ENCODE results near the gene PFDN5.
A peak's percentile ranks its signal among the peaks of the same experiment; 100 is the strongest.
"Not testable (repeated sequence)": the region's sequence is repeated elsewhere in the genome, so short reads cannot be mapped to it uniquely, and the experiment has no call there.

The PFDN5 gene

DNA sequence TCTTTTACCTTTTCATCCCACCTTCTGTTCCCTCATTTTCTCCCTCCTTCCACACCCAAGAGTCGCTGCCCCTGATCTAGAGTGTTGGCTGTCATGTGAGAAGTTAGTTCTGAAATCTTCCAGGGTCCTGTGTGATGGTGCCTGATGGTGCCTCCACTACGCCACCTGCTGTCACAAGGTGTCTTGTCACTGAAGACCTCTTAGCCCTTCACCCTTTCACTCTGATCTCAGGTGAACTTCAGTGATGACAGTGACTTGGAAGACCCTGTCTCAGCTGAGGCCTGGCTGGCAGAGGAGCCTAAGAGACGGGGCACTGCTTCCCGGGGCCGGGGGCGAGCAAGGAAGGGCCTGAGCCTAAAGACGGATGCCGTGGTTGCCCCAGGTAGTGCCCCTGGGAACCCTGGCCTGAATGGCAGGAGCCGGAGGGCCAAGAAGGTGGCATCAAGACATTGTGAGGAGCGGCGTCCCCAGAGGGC, 7.6 kb upstream of the PFDN5 start:
- DNase-seq = peak; percentile 59

DNA sequence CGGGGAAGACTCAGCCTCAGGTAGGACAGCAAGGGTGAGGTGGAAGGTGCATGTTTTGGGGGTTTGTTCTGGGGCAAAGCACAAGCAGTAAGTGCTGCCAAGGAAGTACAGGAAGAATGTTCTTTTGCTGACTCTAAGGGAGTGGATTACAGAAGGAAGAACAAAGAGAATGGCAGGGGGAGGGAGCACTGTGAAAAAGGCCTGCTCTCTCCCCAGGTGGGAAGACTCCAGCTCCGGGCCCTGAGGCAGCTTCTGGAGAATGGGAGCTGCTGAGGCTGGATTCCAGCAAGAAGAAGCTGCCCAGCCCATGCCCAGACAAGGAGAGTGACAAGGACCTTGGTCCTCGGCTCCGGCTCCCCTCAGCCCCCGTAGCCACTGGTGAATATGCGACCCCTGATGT, 7.0 kb upstream of the PFDN5 start:
- DNase-seq = no peak

DNA sequence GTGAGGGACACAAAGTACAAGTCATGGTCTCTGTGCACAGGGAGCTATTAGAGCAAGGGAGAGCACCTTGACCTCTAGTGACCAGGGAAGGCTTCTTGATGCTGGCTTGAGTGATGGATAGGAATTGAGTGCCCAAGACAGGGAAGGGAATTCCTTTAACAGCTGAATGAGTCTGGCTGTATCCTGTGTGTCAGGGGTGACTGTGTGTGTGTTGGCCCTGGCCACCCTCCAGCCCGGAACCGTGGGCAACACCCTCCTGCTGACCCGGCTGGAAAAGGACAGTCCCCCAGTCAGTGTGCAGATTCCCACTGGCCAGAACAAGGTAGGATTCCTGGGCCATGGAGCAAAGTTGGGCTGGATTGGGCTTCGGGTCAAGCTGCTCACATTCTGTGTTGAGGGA, 5.5 kb upstream of the PFDN5 start:
- no peak for DNase-seq

DNA sequence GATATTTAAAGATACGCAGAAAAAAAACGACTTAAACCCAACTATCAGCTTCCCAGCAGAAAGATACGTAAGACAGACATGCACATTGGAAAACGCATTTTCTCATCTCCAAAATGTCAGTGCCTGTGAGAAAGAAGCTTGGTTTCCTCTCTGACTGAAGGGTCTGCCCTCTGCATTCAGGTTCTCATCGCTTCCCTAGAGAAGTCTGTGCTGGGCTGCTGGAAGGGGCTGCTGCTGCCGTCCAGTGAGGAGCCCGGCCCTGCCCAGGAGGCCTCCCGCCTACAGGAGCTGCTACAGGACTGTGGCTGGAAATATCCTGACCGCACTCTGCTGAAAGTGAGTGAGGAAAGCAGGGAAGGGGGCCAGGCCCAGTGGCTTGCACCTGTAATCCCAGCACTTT, 4.7 kb upstream of the PFDN5 start:
- DNase-seq = no peak

GRCh38 chr12:53292426-53292825, 2.9 kb upstream of the PFDN5 start:
- no peak for DNase-seq

- DNase-seq = no peak
These were observed 513 bp downstream of the PFDN5 start for GRCh38 chr12:53295891-53296219.

DNA sequence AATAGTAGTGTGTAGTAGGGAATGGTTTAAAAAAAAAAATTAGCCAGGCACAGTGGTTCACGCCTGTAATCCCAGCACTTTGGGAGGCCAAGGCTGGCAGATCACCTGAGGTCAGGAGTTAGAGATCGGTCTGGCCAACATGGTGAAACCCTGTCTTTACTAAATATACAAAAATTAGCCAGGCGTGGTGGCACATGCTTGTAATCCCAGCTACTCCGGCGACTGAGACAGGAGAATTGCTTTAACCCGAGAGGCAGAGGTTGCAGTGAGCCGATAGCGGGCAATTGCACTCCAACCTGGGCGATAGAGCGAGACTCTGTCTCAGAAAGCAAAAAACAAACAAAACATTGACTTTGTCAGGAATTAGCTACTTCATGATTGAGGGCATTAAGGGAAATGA, 1.8 kb downstream of the PFDN5 start:
- not testable (repeated sequence) for DNase-seq

DNA sequence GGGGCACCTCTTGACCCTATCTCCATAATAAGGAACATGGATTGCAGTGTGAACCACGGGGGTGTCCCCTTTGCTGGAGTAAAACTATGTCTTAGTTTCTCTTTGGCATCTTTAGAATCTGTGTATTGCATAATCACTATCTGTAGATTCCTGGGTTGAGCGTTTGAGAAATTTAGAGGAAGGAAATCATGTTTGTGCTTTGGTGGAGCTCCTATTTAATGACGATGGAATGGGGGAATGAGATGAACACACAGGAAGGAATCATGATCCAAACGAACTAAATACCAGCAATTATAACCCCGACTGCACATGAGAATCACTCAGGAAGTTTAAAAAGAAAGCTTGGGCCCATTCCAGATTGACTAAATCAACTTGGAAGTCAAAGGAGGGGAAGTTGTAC, 2.8 kb downstream of the PFDN5 start:
- DNase-seq = no peak

DNA sequence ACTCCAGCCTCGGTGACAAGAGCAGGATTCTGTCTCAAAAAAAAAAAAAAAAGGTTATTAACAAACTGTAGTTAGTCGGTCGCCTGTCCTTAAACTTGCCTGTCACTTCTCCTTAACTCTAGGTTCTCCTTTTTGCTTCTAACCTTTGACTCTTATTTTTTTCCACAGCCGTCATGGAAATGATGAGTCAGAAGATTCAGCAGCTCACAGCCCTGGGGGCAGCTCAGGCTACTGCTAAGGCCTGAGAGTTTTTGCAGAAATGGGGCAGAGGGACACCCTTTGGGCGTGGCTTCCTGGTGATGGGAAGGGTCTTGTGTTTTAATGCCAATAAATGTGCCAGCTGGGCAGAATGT, 3.7 kb downstream of the PFDN5 start:
- DNase-seq = no peak

DNA sequence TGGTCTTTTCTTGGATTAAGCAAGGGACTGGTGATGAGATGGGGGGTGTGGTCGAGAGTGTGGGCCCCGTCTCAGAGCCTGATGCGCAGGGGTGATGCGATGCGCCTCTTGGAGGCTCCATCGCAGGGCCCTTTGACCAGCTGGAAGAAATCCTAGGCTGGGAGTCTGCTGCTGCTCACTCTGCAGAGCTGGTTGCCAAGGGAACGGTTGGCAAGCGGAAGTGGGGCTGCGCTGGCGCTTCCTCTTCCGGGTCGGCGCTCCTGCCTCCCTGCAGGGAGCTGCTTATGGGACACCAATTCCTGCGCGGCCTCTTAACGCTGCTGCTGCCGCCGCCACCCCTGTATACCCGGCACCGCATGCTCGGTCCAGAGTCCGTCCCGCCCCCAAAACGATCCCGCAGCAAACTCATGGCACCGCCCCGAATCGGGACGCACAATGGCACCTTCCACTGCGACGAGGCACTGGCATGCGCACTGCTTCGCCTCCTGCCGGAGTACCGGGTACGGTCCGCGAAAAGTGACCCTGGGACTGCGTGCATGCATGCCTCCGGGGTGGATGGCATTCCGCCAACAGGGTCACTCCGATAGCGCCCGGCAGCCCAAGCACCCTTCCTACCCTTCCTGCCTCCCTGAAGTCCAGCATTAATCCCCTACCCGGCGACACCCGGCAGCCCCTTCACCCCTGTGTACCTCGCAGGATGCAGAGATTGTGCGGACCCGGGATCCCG, 4.3 kb downstream of the PFDN5 start, which contains the start of gene MYG1:
TSS of gene MYG1 (plus strand) at position 242 of the 727 bp plus-strand sequence. CDS start at position 285, 43 bp downstream.
- peak; percentile 85 for DNase-seq

- peak; percentile 21 for DNase-seq
These were observed 4.8 kb downstream of the PFDN5 start for GRCh38 chr12:53300187-53300586.

DNA sequence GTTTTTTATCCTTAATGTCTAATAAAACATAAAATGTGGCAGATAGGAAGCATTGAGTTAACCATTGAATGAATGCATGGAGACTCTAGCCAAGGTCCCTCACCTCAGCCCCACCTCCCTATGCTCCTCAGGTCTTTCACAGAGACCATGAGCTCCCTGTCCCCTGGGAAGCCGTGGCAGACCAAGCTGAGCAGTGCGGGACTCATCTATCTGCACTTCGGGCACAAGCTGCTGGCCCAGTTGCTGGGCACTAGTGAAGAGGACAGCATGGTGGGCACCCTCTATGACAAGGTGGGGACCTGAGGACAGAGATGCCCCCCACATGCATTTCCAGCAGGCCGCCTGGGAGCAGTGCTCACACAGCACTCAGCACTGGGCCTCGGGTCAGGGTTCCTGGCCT, 7.6 kb downstream of the PFDN5 start:
- DNase-seq = no peak

- DNase-seq = no peak
These were observed 11.5 kb downstream of the PFDN5 start for GRCh38 chr12:53306826-53307225.

DNA sequence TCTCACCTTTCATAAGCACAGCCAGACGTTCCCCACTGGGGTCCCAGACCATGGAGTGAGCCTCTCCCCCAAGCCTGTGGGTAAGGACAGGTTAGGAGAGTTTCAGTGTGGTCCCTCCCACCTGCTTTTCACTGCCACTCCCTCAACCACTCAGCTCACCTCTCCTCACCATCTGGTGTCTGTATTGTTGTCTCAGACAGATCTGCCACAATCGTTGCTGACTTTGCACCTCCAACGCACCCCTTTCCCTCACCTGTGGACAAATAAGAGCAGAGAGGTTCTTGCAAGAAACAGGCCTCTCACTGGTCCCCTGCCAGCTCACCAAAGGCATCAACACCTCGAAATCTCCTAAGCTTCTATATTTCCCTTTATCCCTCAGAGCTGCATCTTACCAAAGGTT, 12.9 kb downstream of the PFDN5 start:
- no peak for DNase-seq

GRCh38 chr12:53313996-53314395, 18.7 kb downstream of the PFDN5 start:
- DNase-seq = no peak

GRCh38 chr12:53320352-53321195, 25.2 kb downstream of the PFDN5 start:
- no peak for DNase-seq

DNA sequence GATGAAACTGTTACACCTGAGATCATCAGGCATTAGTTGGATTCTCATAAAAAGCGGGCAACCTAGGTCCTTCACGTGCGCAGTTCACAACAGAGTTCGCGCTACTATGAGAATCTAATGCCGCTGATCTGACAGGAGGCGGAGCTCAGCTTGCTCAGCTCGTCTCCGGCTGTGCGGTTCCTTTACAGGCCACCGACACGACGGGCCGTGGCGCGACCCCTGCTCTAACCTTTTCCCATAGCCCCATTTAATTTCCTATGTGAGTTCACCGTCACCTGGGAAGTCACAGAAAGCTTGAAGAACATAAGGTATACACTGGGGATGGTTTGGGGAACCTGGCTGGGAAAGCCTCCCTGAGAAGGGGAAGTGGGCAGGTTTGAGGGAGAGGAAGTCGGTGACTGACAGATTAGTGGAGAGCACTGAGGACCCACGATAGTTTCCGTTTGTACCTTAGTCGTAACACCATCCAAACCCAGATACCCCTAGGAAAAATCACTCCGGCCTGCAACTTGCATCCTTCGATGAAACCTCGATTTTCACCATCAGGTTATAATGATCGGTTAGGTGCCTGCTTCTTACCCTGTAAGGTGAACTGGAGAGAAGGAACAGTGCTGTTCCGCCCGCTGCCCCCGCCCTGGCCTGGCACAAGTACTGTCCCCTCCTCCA, 28.9 kb downstream of the PFDN5 start:
- peak; percentile 51 for DNase-seq

DNA sequence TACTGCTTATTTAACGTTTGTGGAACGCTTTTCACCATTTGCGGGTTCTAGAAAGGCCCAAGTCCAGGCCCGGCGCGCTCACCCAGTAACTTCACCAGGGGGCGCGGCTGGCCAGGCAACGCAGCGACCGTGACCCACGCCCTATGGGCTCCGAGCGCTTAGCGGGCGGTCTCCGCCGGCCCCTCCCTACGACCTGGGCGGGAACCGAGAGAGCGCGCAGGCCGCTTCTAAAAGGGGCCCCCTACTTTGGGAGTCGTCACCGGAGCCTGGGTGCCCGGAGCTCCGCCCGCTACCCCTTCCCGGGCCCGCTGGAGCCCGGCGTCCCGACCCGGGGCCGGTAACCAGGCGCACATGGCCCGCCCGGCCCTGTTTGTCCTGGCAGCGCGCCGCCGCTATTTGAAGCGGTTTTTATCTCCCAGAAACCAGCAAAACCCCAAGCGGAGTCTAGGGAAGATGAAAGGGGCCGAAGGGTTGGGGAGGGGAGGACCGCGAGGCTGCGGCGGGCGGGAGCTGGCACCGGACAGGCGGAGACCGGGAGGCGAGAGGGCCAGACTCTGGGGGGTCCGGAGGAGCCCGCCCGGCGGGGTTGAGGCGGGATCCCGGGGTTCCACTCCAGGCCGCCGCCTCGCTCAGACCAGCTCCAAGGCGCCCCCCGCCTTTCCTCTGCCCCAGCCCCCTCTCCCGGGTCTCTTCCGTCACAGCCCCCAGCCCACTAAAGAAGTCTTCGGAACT, 29.6 kb downstream of the PFDN5 start:
- DNase-seq = peak; percentile 88

DNA sequence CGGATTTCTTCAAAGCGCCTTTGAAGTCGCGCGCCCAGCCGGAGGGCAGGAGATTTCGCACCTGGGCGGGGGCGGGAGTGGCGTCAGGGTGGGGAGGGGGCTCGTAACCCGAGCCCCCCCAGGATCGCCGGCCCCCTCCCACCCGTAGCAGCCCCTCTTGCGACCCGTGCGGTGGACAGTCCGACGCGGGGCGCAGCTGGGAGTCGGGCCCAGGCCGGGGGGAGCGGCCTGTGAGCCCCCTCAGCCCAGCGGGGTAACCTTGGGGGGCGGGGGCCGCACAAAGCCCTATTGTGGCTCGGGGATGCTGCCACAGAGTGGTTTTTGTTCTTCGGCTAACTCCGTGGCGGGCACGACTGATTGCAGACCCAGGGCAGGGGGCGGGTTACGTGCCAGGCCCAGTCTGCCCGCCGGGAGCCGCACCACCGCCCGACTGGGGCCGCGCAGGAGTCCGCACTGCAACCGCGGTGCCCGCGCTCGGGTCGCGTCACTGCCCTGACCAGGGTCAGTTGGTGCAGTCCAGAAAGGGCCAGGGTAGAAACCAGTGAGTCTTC, 30.2 kb downstream of the PFDN5 start:
- peak; percentile 8 for DNase-seq

GRCh38 chr12:53326460-53327185, 31.3 kb downstream of the PFDN5 start:
- DNase-seq = no peak

GRCh38 chr12:53327435-53328042, 32.2 kb downstream of the PFDN5 start:
- no peak for DNase-seq

- no peak for DNase-seq
These were observed 32.7 kb downstream of the PFDN5 start for GRCh38 chr12:53328043-53328435.
